Heart left ventricle (tissue), 16 donors: ENCODE data around the gene ZSCAN10. TPM values are rescaled to one million over a fixed set of nuclear protein-coding genes. Genes with fewer than 3 reads are reported as not detected.

Experiments used
- ATAC-seq, 4 donors: fragments of 200-7000 bp; cut with Tn5 transposase; one replicate each; pipeline ENCODE4 v1.9.1; 2020 to 2022; ENCODE audit warnings: moderate library complexity in 4 of 4, mild to moderate bottlenecking in 3 of 4, moderate number of reproducible peaks in 1 of 4
- DNase-seq, 5 donors: peaks; one replicate each; pipeline ENCODE4 v3.0.0-alpha.2; 2020
- H3K27ac ChIP-seq, 12 donors: fragments of 200-600 bp; sonication (generic) in 4 of 12; one replicate each; pipeline versions ENCODE4 v1.5.0 to v1.8.0; 2016 to 2022; ENCODE audit warnings: mild to moderate bottlenecking in 2 of 12
- H3K27me3 ChIP-seq, 9 donors: fragments of 200-600 bp; sonication (generic) in 2 of 9; one replicate each; pipeline versions ENCODE4 v1.5.1 to v1.8.0; 2016 to 2022; ENCODE audit warnings: mild to moderate bottlenecking in 3 of 9
- H3K36me3 ChIP-seq, 9 donors: fragments of 200-600 bp; sonication (generic) in 2 of 9; one replicate each; pipeline versions ENCODE4 v1.5.0 to v1.8.0; 2018 to 2022; ENCODE audit warnings: mild to moderate bottlenecking in 2 of 9
- H3K4me1 ChIP-seq, 12 donors: fragments of 200-600 bp; sonication (generic) in 4 of 12; one replicate each; pipeline versions ENCODE4 v1.5.0 to v1.8.0; 2016 to 2022; ENCODE audit warnings: mild to moderate bottlenecking in 3 of 12
- H3K4me3 ChIP-seq, 12 donors: fragments of 200-600 bp; sonication (generic) in 4 of 12; one replicate each; pipeline versions ENCODE4 v1.5.0 to v1.8.0; 2017 to 2022; ENCODE audit warnings: mild to moderate bottlenecking in 9 of 12, moderate library complexity in 4 of 12
- H3K9me3 ChIP-seq, 12 donors: fragments of 200-600 bp; sonication (generic) in 4 of 12; one replicate each; pipeline versions ENCODE4 v1.5.0 to v1.8.0; 2016 to 2022; ENCODE audit warnings: mild to moderate bottlenecking in 1 of 12
- POLR2A ChIP-seq, 2 donors: fragments of 450-650 bp; IDR thresholded peaks; one replicate each; pipeline ENCODE4 v1.6.1; 2017; ENCODE audit warnings: antibody characterized with exemption in 2 of 2, mild to moderate bottlenecking in 2 of 2, moderate library complexity in 2 of 2
- WGBS, 4 donors: extraction: QIAGEN DNeasy Blood & Tissue Kit in 2 of 4; methylation state at CpG; one replicate each; pipeline versions ENCODE4 v1.1.5 to v1.1.7; 2013 to 2018; 5-methylcytosine and 5-hydroxymethylcytosine counted together
- intact Hi-C, 10 donors: fragments of 100-400 bp; cut with DNase I; formaldehyde crosslinking; loops; one replicate each; pipeline versions ENCODE4 v1.11.1 to v1.14.2; 2022
- polyA plus RNA-seq, 2 donors: library from polyadenylated mRNA; stranded (reverse); fragments of 200-250 nt; gene quantifications; one replicate each; pipeline ENCODE4 v1.2.3, GENCODE V29; 2013
- total RNA-seq, 9 donors: library from RNA; depleted of rRNA in 2 of 9; stranded (reverse); fragments of >200 nt in 2 of 9; fragmentation: NEBNext Ultra II Directional in 3 of 9; extraction: Animal tissue kit (Norgen Biotek cat#: 25700) in 3 of 9; gene quantifications; one replicate each; pipeline versions ENCODE4 v1.1.0 to v1.2.4, GENCODE V29; 2016 to 2023
- TF ChIP-seq, protein P1 (sequence below), 12 donors: fragments of 200-600 bp; sonication (generic) in 4 of 12; IDR thresholded peaks; one replicate each; pipeline versions ENCODE4 v1.5.0 to v1.8.0; 2018 to 2022; ENCODE audit warnings: antibody characterized with exemption in 12 of 12, mild to moderate bottlenecking in 5 of 12
- donor health status: ischemic (EF 13 %, LVEDD 7.1; RV severe dilation, severe dysfunction).
- donor health status: healthy with polysubstance abuse.
- donor health status: DM: no; HTN: yes; CAD: no.
- donor health status: DM: no; HTN: no; CAD: no.
- donor health status: ischemic (EF 25% LVEDD 6.9; RV normal size, moderate dysfunction).
- donor health status: ischemic (EF 25% LVEDD 5.7; RV mildly dilated, moderate dysfunction).
- donor health status: healthy.
- donor health status: DM: yes; HTN: yes; CAD: no.
- donor health status: ischemic (EF 35%, LVEDD 5.7; RV mildly dilated, moderate dysfunction).
- donor health status: nonischemic (EF 11% LVEDD 7.7; RV severe dilation, severe dysfunction).
- donor health status: DM: yes; HTN: yes; CAD: no.
- donor health status: PGD.
- donor health status: ischemic (EF 29% LVEDD 5.4; RV normal size, mild dysfunction).
- donor health status: nonischemic (EF 23%, LVEDD 6.1; RV moderate dilation, normal function).

The ZSCAN10 gene
- total and polyA plus RNA-seq, 11 donors = not detected

DNA sequence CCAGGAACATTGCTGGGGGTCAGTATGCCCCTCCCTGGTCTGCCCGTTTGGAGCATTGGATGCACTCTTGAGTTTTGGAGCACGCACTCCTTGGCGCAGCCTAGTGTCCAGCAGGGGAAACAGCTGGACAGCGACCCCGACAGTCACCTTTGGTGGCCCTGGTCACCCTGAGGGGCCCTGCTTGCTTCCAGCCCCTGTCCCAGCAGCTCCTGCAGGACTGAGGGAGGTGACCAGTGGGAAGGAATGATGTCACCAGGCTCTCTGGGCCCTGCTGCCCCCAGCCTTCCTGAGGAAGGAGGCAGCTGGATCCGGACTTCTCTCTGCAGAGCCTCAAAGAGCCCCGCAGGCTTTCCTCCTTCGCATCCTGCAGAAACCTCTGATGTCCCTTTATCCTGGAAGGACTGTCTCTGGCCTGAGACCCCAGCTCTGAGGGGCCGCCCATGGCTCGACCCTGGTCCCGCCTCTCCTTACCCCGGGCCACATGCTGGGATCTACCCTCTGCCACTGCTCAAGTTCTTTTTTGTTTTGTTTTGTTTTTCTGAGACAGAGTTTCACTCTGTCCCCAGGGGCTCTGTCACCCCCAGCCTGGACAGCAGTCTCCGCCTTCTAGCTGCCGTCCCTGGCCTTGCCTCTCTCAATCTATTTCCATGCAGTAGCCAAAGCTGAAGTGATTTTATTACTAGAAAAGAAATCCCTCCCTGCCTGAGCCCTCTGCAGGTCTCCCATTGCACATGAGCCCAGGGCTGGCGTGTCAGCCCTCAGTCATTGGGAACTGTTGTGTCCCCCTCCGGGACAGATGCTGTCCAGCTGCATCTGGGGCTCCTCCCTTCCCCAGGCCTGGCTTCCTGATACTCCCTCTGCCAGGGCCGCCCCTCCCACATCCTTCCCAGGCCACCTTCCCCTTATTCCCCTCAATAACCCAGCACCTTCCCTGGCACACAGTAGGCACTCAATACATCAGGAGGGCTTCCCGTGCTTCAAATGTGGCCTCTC, 11.6 kb downstream of the ZSCAN10 start:
- ATAC-seq (peak; percentile 72 to 90 (median 74)), DNase-seq (peak; percentile 59 to 84 (median 66))
- peak in 1 of 2 donors; percentile 13 for TF ChIP-seq POLR2A (IDR thresholded peaks at IDR 0.05)
- TF ChIP-seq, protein P1, sequence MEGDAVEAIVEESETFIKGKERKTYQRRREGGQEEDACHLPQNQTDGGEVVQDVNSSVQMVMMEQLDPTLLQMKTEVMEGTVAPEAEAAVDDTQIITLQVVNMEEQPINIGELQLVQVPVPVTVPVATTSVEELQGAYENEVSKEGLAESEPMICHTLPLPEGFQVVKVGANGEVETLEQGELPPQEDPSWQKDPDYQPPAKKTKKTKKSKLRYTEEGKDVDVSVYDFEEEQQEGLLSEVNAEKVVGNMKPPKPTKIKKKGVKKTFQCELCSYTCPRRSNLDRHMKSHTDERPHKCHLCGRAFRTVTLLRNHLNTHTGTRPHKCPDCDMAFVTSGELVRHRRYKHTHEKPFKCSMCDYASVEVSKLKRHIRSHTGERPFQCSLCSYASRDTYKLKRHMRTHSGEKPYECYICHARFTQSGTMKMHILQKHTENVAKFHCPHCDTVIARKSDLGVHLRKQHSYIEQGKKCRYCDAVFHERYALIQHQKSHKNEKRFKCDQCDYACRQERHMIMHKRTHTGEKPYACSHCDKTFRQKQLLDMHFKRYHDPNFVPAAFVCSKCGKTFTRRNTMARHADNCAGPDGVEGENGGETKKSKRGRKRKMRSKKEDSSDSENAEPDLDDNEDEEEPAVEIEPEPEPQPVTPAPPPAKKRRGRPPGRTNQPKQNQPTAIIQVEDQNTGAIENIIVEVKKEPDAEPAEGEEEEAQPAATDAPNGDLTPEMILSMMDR (IDR thresholded peaks at IDR 0.05) = peak in 8 of 12 donors; percentile 11 to 45 (median 28)
- H3K9me3 ChIP-seq = no peaks in the 10 kb centered on the region
- WGBS, 4 donors = 35 to 50% (median 41%) methylated on average over 14 to 18 of the region's 18 CpGs
- intact Hi-C loops = loop anchor here in 2 of 10 donors (2.0 to 5.0 kb wide), 3 partner anchors 23 to 35 kb away; partner anchors contain the start of gene IL32 (in 1 of the 2)
- peaks cover 4 to 43% (median 19%) of the 10 kb centered on the region in 12 donors for H3K4me1 ChIP-seq
- peak overlapping the region in 11 of 12 donors; percentile 14 to 63 (median 51) for H3K4me3 ChIP-seq
- no peaks in the 10 kb centered on the region for H3K36me3 ChIP-seq
- H3K27ac ChIP-seq = peak overlapping the region; percentile 59 to 94 (median 86)
- H3K27me3 ChIP-seq = peaks cover 0 to 7% (median 0%) of the 10 kb centered on the region in 9 donors

DNA sequence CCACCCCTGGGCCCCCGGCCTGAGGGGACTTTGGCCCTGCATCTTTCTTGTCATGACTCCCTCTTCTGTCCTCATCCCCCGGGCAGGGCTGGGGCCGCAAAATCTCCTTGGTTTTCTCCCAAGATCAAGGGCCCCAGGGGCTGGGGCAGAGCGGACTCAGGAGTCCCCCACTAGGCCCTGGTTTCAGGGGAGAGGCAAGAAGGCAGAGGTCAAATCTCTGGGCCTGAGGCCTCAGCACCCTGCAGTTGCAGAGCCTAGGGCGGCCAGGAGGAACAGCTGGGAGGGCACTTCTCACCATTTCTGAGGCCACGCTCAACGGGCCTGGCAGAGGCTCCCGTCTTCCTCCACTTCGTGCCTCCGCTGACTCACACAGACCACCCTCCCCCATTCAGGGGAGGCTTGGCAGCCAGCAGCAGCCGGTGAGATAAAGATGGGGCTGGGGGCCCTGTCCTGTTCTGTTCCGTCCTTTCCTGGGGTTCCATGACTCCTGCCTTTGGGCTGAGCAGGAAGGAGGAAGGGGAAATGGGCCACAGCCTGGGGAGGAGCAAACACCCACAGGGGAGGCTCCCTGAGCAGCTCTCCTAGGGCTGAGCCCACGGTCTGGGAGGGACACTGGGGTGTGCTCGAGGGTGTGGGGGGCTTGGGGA, 12.4 kb downstream of the ZSCAN10 start:
- 48 to 65% (median 52%) methylated on average over 14 of the region's 14 CpGs for WGBS, 4 donors
- no peak for TF ChIP-seq POLR2A (IDR thresholded peaks at IDR 0.05)
- TF ChIP-seq, protein P1 (IDR thresholded peaks at IDR 0.05) = no peak
- Histone ChIP-seq H3K9me3 (no peaks in the 10 kb centered on the region), H3K36me3 (no peaks in the 10 kb centered on the region), H3K4me1 (peaks cover 4 to 43% (median 19%) of the 10 kb centered on the region in 12 donors), H3K4me3 (peak overlapping the region; percentile 7 to 63 (median 50)), H3K27me3 (no peaks in the 10 kb centered on the region), H3K27ac (peak overlapping the region; percentile 59 to 94 (median 86))
- ATAC-seq (peak; percentile 61 to 86 (median 70)), DNase-seq (no peak)
- intact Hi-C loops = loop anchor here in 2 of 10 donors (2.0 to 5.0 kb wide), 3 partner anchors 22 to 36 kb away; partner anchors contain the start of gene IL32 (in 1 of the 2)

DNA sequence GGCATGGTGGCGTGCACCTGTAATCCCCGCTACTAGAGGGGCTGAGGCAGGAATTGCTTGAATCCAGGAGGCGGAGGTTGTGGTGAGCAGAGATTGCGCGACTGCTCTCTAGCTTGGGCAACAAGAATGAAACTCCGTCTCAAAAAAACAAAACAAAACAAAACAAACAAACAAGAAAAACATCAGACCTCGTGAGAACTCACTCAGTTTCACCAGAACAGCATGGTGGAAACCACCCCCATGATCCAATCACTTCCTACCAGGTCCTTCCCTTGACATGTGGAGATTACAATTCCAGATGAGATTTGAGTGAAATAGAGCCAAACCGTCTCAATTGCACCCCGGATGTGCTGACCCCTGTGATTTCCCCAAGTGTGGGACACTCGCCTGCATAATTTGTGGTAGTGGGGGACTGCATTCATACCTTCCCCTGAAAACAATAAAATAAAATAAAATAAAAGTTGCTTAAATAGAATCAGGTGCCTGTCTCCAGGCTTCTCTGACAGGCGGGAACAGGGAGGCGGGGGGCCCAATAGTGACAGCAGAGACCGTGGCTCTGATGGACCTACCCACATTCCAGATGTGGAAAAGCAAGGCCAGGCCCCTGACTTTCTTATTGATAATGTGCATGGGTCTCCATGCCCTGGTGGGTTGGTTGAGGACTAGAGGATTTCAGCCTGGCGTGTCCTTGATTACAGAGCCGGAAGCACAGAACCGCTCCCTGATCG, 13.1 kb downstream of the ZSCAN10 start:
- Histone ChIP-seq H3K36me3 (peaks cover 0 to 2% (median 0%) of the 10 kb centered on the region in 9 donors), H3K4me1 (peaks cover 4 to 43% (median 19%) of the 10 kb centered on the region in 12 donors), H3K27me3 (no peaks in the 10 kb centered on the region), H3K4me3 (peak overlapping the region; percentile 7 to 63 (median 50)), H3K27ac (peak overlapping the region; percentile 59 to 94 (median 86)), H3K9me3 (no peaks in the 10 kb centered on the region)
- DNase-seq (no peak), ATAC-seq (no peak)
- WGBS, 4 donors = 65 to 76% (median 70%) methylated on average over 17 of the region's 17 CpGs
- intact Hi-C loops = loop anchor here in 2 of 10 donors (2.0 to 5.0 kb wide), 3 partner anchors 21 to 36 kb away; partner anchors contain the start of gene IL32 (in 1 of the 2)
- no peak for TF ChIP-seq POLR2A (IDR thresholded peaks at IDR 0.05)
- TF ChIP-seq, protein P1 (IDR thresholded peaks at IDR 0.05) = no peak
